Measurements from ENCODE around the gene UBTD2. TPM values are rescaled to one million over a fixed set of nuclear protein-coding genes. Genes with fewer than 3 reads are reported as not detected.

UBTD2 gene
- total RNA-seq, 1 donor from 2014 or later: 72.0 TPM

DNA sequence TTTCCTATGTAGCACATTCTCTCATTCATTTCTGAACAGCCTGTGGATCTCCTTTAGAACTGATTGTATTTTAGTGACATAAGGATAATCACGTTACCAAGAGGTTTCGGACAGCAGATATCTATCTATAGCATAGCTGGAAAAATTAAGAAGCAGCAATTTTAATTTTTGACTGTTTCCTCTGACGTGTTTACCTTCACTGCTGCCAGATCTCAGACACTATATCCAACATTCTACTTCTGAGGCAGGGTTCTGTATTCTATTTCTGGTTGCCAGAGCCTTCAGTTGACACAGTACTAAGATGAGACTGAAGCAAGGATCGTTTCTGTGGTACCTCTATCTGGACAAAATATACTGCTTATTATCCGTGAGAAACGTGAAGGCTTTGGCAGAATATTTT, 89.7 kb downstream of the UBTD2 start, which contains the start of gene EFCAB9:
Gene EFCAB9, plus strand, starts transcription at position 301 of the 400 bp plus-strand sequence. Its CDS starts 1 bp downstream, at position 302.
- DNase-seq: no peak

- DNase-seq: no peak
Observed at GRCh38 chr5:172189693-172190296, 93.8 kb downstream of the UBTD2 start.

- peak; percentile 45 for DNase-seq
Observed at GRCh38 chr5:172188893-172189692, 94.5 kb downstream of the UBTD2 start.

DNA sequence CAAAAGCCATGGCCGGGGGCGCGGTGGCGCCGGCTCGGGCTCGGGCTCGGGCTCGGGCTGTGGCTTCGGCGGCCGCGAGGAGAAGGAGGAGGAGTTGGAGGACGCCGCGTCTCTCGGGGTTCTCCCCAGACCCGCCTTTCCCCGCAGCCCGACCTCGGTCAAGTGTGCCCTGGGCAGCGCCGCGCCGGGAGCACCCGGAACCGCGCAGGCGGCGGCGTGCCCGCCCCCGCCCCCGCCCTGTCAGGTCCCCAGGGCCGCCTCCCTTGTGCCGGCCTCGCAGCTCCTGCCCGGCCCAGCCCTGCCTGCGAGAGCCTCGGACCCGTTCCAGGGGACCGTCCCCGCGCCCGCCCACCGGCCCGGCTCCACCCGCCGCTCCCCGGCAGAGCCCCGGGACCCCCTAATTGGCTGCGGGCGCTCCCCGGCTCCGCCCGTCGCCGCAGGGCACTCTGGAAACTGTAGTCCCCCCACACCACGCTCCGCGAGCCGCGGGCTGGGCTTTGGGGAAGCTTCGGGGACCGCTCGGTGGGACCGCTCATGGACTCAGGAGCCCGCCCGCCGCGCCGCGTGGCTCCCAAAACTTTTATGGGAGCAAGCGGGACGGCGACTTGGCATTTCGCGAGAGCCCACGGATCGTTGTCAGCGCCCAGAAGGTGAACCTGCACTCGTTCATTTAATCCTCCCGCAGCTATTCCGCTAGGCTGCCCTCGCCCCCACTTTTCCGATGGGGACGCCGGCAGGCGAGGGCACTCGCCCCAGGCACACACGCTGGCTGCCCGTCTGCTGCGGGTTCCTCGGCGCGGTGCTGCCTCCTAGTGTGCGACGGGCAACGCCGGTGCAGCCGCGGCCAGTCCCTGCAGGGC, 95.3 kb downstream of the UBTD2 start, which contains the start of gene STK10:
Gene STK10, minus strand, starts transcription at position 192 of the 860 bp plus-strand sequence. Its CDS starts 182 bp downstream, at position 10.
- DNase-seq: peak; percentile 95

- DNase-seq: peak; percentile 44
Observed at GRCh38 chr5:172187118-172188032, 96.2 kb downstream of the UBTD2 start.

DNA sequence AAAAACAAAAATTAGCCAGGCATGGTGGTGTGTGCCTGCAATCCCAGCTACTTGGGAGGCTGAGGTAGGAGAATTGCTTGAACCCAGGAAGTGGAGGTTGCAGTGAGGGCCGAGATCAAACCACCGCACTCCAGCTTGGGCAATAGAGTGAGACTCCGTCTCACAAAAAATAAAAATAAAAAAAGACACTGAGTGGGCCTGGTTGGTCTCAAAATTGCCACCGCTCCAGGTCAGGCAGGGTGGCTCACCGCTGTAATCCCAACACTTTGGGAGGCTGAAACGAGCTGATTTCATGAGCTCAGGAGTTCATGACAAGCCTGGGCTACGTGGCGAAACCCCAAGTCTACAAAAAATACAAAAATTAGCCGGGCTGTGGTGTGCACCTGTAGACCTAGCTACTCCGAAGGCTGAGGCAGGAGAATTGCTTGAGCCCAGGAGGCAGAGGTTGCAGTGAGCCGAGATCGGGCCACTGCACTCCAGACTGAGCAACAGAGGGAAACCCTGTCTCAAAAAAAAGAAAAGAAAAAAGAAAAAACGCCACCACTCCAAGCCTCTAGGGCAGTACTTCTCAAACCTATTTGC, 97.4 kb downstream of the UBTD2 start:
- no peak for DNase-seq

DNA sequence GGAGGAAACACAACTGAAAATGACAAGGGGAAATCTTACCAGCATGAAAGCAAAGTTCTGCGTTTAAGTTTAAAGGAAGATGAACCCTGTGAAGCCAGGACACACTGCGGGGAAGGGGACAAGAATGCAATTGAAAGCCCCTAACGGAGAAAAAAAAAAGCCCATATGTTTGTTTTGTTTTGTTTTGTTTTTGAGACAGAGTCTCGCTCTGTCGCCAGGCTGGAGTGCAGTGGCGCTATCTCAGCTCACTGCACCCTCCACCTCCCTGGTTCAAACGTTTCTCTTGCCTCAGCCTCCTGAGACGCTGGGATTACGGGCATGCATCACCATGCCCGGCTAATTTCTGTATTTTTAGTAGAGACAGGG, 98.5 kb downstream of the UBTD2 start:
- no peak for DNase-seq

DNA sequence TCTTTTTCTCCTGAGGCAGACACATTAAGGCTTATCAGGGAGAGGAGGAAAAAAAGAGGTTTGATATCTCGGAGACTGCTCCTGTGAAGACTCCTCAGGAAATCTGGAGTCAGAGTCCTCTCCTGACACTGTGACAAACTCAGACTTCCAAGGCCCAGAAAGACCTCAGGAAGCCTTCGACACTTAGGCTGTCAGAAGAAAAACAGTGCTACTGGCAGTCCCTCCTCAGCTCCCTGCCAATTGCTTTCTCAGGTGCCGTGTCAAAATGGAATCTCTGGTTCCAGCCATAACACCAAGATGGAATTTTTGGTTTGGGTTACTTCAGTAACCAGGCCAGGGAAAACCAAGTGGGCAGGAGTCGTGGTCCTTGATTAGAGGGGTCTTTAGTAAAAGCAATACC, 99.7 kb downstream of the UBTD2 start:
- DNase-seq: no peak

DNA sequence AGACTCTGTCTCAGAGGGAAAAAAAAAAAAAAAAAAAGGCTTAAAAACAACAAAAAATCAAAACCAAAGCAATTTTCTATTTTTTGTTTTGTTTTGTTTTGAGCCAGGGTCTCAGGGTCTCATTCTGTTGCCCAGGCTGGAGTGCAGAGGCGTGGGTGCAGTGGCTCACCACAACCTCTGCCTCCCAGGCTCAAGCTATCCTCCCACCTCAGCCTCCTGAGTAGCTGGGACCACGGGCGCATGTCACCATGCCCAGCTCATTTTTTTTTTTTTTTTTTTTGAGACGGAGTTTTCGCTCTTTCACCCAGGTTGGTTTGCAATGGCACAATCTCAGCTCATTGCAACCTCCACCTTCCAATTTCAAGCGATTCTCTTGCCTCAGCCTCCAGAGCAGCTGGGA, 101.3 kb downstream of the UBTD2 start:
- DNase-seq: no peak

DNA sequence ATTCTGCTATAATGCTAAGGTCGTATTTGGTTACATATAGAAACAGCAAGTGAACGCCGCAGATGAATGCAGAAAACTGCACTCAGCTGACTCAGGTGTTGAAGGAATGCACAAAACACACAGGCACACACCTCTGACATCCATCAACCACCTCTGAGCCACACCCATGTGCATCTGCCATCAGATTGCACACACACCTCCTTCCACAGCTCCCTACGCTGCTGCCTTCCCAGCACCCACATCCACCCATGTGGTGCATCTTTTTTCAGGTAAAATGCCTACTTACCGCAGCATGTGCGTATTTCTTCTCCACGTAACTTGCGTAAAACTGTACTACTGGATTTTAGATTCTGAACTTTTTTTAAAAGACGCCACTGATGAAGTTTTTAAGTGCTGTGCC, 102.6 kb downstream of the UBTD2 start:
- no peak for DNase-seq

- peak; percentile 39 for DNase-seq
Observed at GRCh38 chr5:172178991-172179989, 104.3 kb downstream of the UBTD2 start.

DNA sequence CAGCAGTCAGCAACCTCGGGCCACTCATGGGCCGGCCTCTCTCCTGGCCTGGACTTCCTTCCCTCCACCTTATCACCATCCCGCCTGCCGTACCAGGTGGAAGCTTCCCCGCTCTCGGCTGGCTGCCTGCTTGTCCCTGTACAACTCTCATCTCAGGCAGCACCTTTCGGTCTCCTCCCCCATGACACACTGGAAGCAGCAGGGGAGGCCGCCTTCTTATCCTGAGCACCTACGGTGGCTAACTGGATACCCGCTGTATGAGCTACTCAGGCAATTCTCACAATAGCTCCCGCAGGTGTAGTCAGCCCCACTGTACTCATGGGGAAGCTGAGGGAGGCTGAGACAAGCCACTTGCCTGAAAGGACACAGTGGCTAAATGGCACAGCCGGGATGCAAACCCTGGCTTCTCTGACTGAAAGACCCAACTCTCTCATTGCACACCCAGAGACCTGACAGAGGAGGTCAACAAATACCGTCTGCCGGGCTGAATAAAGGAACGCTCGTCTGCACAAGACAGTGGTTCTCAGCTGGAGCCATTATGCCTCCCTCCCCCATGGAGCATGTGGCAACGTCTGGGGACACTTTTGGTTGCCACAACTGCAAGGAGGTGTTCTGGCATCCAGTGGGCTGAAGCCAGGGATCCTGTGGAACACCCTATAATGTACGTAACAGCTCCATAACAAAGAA, 105.1 kb downstream of the UBTD2 start:
- DNase-seq: no peak

GRCh38 chr5:172177176-172177575, 106.4 kb downstream of the UBTD2 start:
- DNase-seq: no peak

DNA sequence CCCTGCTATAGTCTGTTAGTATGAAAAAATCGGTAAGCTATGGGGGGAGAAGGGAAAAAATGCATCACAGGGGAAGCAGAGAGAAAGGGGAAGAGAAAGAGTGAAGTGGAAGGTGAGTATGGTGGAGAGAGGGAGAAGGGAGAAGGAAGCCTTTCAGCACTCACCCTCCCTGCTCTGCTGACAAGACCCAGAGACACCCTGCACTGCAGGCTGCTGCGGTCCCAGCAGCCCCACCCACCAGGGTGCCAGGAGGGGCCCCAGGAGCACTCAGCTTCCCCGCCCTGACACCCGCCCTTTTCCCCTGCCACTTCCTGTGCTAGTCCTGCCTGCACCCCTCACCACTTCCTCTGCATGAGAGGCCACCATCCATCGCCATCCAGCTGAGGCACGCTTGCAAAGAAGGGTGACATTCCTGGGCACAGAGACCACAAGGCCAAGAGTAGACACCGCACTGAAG, 108.3 kb downstream of the UBTD2 start:
- no peak for DNase-seq

- no peak for DNase-seq
Observed at GRCh38 chr5:172173564-172174153, 109.9 kb downstream of the UBTD2 start.

DNA sequence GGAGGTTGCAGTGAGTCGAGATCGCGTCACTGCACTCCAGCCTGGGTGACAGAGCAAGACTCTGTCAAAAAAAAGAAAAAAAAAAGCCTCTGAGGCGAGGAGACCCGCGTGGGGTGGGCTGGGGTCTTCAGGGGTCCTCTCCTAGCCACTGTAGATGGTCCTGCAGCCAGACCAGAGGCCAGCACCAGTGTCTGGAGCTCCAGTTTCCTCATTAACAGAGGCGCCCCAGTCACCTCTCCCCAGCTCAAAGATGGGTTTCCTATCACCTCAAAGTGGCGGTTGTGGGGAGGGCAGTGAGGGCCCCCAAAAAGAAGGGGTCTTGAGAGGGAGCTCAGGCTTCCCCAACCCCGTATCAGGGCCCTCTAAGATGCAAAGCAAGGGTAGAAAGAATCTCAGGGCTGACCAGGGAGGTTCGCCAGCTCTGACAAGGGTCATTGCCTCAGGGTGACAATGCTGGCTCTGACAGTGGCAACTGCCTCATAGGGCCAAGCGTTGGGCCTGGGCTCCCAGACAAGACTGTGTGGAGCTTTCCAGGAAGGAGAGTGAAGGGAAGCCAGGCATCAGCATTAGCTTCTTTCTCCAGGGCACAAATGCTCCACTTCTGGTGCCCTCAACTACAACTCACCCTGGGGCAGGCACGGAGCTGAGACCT, 110.5 kb downstream of the UBTD2 start:
- no peak for DNase-seq

GRCh38 chr5:172171118-172171517, 112.4 kb downstream of the UBTD2 start:
- DNase-seq: no peak

- DNase-seq: no peak
Observed at GRCh38 chr5:172170251-172170701, 113.3 kb downstream of the UBTD2 start.

Data from tongue (tissue), 2 donors.